OCI-LY3 (cell line): ENCODE results near the gene TTC28.

ENCODE experiments used
- H2AFZ ChIP-seq: fragments of 200-600, 300-600 bp; shearing (Covaris generic); 2 replicates; pipeline ENCODE4 v1.6.0; 2014; ENCODE audit warnings: antibody characterized with exemption, low read depth, low read length
- H3K27ac ChIP-seq: fragments of 200-600, 300-600 bp; sonication (generic); 2 replicates; pipeline ENCODE4 v1.5.1; 2014; ENCODE audit warnings: mild to moderate bottlenecking, low read length, moderate library complexity, mixed read lengths
- H3K27me3 ChIP-seq: fragments of 200-600, 300-600 bp; sonication (generic); 2 replicates; pipeline ENCODE4 v1.6.1; 2014; ENCODE audit warnings: low read depth, low read length, mixed read lengths
- H3K36me3 ChIP-seq: fragments of 200-600, 300-600 bp; sonication (generic); replicated peaks from 2 replicates; pipeline ENCODE3; 2014; ENCODE audit warnings: low read depth, low read length, mixed read lengths
- H3K4me1 ChIP-seq: fragments of 300-600, 200-600 bp; sonication (generic); 2 replicates; pipeline ENCODE4 v1.6.1; 2014; ENCODE audit warnings: low read length, mixed read lengths
- H3K4me2 ChIP-seq: fragments of 200-600, 300-600 bp; sonication (generic); 2 replicates; pipeline ENCODE4 v1.6.1; 2014; ENCODE audit warnings: low read length, mixed read lengths
- H3K4me3 ChIP-seq: fragments of 300-600, 200-600 bp; sonication (generic); 2 replicates; pipeline ENCODE4 v1.5.1; 2014; ENCODE audit warnings: antibody characterized with exemption, mild to moderate bottlenecking, low read length, moderate library complexity
- H3K79me2 ChIP-seq: fragments of 300-600, 200-600 bp; shearing (Covaris generic); 2 replicates; pipeline ENCODE4 v1.6.1; 2014; ENCODE audit warnings: mild to moderate bottlenecking, low read length, mixed read lengths
- H3K9ac ChIP-seq: fragments of 300-600, 200-600 bp; shearing (Covaris generic); 2 replicates; pipeline ENCODE4 v1.6.0; 2014; ENCODE audit warnings: mild to moderate bottlenecking, low read length, moderate library complexity
- H3K9me3 ChIP-seq: fragments of 200-600, 300-600 bp; shearing (Covaris generic); 2 replicates; pipeline ENCODE4 v1.6.1; 2014; ENCODE audit warnings: low read length, mixed read lengths; ENCODE audit not compliant: insufficient read depth
- H4K20me1 ChIP-seq: fragments of 200-600, 300-600 bp; sonication (generic); 2 replicates; pipeline ENCODE4 v1.6.1; 2016; ENCODE audit warnings: low read length, mixed read lengths; ENCODE audit not compliant: insufficient read depth
- CTCF ChIP-seq: fragments of 200-600, 300-600 bp; sonication (generic); IDR thresholded peaks from 2 replicates; pipeline ENCODE4 v1.5.1; 2014; ENCODE audit warnings: antibody characterized with exemption, low read length, low read depth
- EZH2phosphoT487 ChIP-seq: fragments of 200-600 bp; shearing (Covaris generic); IDR thresholded peaks from 2 replicates; pipeline ENCODE4 v1.6.1; 2018; ENCODE audit warnings: antibody characterized with exemption, mixed run types, low read depth

The TTC28 gene

GRCh38 chr22:28046100-28046499 lies 633.5 kb downstream of the TTC28 start:
- Histone ChIP-seq H3K9ac (no peak overlapping the region), H3K4me3 (no peak overlapping the region), H3K36me3 (no peaks in the 10 kb centered on the region), H3K4me2 (no peak overlapping the region), H2AFZ (no peak overlapping the region), H3K4me1 (peaks cover 16% of the 10 kb centered on the region), H4K20me1 (no peaks in the 10 kb centered on the region), H3K27me3 (no peaks in the 10 kb centered on the region), H3K79me2 (no peaks in the 10 kb centered on the region), H3K9me3 (no peaks in the 10 kb centered on the region), H3K27ac (no peak overlapping the region)
- no peak for TF ChIP-seq CTCF
- no peak for TF ChIP-seq EZH2phosphoT487

- peak overlapping the region; percentile 27; the same call in 1 of the 2 replicates for H3K4me2 ChIP-seq
- H3K79me2 ChIP-seq, result no peaks in the 10 kb centered on the region
- H4K20me1 ChIP-seq, result no peaks in the 10 kb centered on the region
- H3K27ac ChIP-seq, result no peak overlapping the region
- peaks cover 16% of the 10 kb centered on the region for H3K4me1 ChIP-seq
- H3K4me3 ChIP-seq, result no peak overlapping the region
- no peak overlapping the region for H3K9ac ChIP-seq
- no peaks in the 10 kb centered on the region for H3K9me3 ChIP-seq
- no peaks in the 10 kb centered on the region for H3K27me3 ChIP-seq
- no peak overlapping the region for H2AFZ ChIP-seq
- no peak for TF ChIP-seq CTCF
- TF ChIP-seq EZH2phosphoT487, result no peak
- H3K36me3 ChIP-seq, result no peaks in the 10 kb centered on the region
These were observed 635.0 kb downstream of the TTC28 start for GRCh38 chr22:28044546-28045173.

GRCh38 chr22:28043266-28043665 lies 636.4 kb downstream of the TTC28 start:
- Histone ChIP-seq H3K27ac (no peak overlapping the region), H4K20me1 (no peaks in the 10 kb centered on the region), H2AFZ (no peak overlapping the region), H3K79me2 (no peaks in the 10 kb centered on the region), H3K36me3 (no peaks in the 10 kb centered on the region), H3K4me2 (no peak overlapping the region), H3K9me3 (no peaks in the 10 kb centered on the region), H3K27me3 (no peaks in the 10 kb centered on the region), H3K9ac (no peak overlapping the region), H3K4me3 (no peak overlapping the region), H3K4me1 (peaks cover 16% of the 10 kb centered on the region)
- TF ChIP-seq CTCF (no peak), EZH2phosphoT487 (no peak)

GRCh38 chr22:28034760-28035401 lies 644.8 kb downstream of the TTC28 start:
- Histone ChIP-seq H3K36me3 (no peaks in the 10 kb centered on the region), H4K20me1 (no peaks in the 10 kb centered on the region), H3K9ac (no peak overlapping the region), H3K9me3 (no peaks in the 10 kb centered on the region), H3K27ac (no peak overlapping the region), H3K4me3 (no peak overlapping the region), H3K4me1 (no peaks in the 10 kb centered on the region), H3K27me3 (no peaks in the 10 kb centered on the region), H3K79me2 (no peaks in the 10 kb centered on the region), H2AFZ (no peak overlapping the region), H3K4me2 (no peak overlapping the region)
- TF ChIP-seq CTCF, result no peak
- TF ChIP-seq EZH2phosphoT487, result no peak
